Activated CD4-positive, alpha-beta T cell treated with anti-CD3 and anti-CD28 coated beads, Interleukin-2, amount 10 ng/mL, durations not matched to agents 24 days and 14 days (primary cell): ENCODE results near the gene NDC1. TPM values are rescaled to one million over a fixed set of nuclear protein-coding genes. Genes with fewer than 3 reads are reported as not detected.

ENCODE experiments used
- total RNA-seq: library from RNA; stranded (reverse); gene quantifications from 2 replicates; pipeline ENCODE4 v1.2.3, GENCODE V29; 2022

The NDC1 gene
- total RNA-seq, 1 donor from 2014 or later: 39.7 TPM

Other genes starting within 250 kb of the NDC1 start
- gene GLIS1, start 99.1 kb downstream of the NDC1 start, total RNA-seq: not detected in 2 replicates
- gene YIPF1, start 51.5 kb upstream of the NDC1 start, total RNA-seq: 14.6 and 15.6 TPM in 2 replicates
- not detected in 2 replicates for gene DIO1, start 55.9 kb upstream of the NDC1 start, total RNA-seq
- gene IFT25, start 107.4 kb upstream of the NDC1 start, total RNA-seq: 53.9 and 55.8 TPM in 2 replicates
- gene LRRC42, start 108.1 kb upstream of the NDC1 start, total RNA-seq: 33.7 and 34.7 TPM in 2 replicates
- gene LDLRAD1, start 179.9 kb upstream of the NDC1 start, total RNA-seq: not detected in 2 replicates
- 99.3 and 127 TPM in 2 replicates for gene TMEM59, start 214.9 kb upstream of the NDC1 start, total RNA-seq
- gene TCEANC2, start 215.3 kb upstream of the NDC1 start, total RNA-seq: 10.0 and 11.6 TPM in 2 replicates